Liver (tissue), 9 donors: ENCODE results near the gene ZDHHC11B. TPM values are rescaled to one million over a fixed set of nuclear protein-coding genes. Genes with fewer than 3 reads are reported as not detected.

Experiments used
- DNase-seq: peaks from one replicate; pipeline ENCODE4 v3.0.0-alpha.2; 2017; ENCODE audit warnings: low spot score
- H3K27ac ChIP-seq, 2 donors: one replicate each; pipeline ENCODE4 v1.7.0; 2013; ENCODE audit warnings: inconsistent platforms in 2 of 2, low read length in 2 of 2, control low read depth in 1 of 2, low read depth in 1 of 2, mild to moderate bottlenecking in 1 of 2
- H3K27me3 ChIP-seq, 4 donors: one replicate each; pipeline versions ENCODE4 v1.6.1 to v1.7.0; 2013; ENCODE audit warnings: low read length in 3 of 4, inconsistent platforms in 1 of 4, mild to moderate bottlenecking in 1 of 4, moderate library complexity in 1 of 4; ENCODE audit not compliant: control insufficient read depth in 4 of 4, insufficient read depth in 4 of 4
- H3K36me3 ChIP-seq, 4 donors: one replicate each; pipeline versions ENCODE4 v1.6.1 to v1.7.0; 2013; ENCODE audit warnings: low read length in 3 of 4, mild to moderate bottlenecking in 3 of 4, low read depth in 1 of 4, moderate library complexity in 1 of 4; ENCODE audit not compliant: control insufficient read depth in 4 of 4, insufficient read depth in 3 of 4
- H3K4me1 ChIP-seq, 4 donors: one replicate each; pipeline versions ENCODE4 v1.6.1 to v1.7.0; 2013; ENCODE audit warnings: low read length in 3 of 4, mild to moderate bottlenecking in 3 of 4, moderate library complexity in 1 of 4; ENCODE audit not compliant: control insufficient read depth in 4 of 4, insufficient read depth in 4 of 4
- H3K4me3 ChIP-seq, 3 donors: one replicate each; pipeline versions ENCODE4 v1.6.1 to v1.7.0; 2013; ENCODE audit warnings: low read length in 3 of 3, control low read depth in 1 of 3, low read depth in 1 of 3, mild to moderate bottlenecking in 1 of 3
- H3K9ac ChIP-seq, 2 donors: one replicate each; pipeline ENCODE4 v1.7.0; 2013; ENCODE audit warnings: low read length in 2 of 2, mild to moderate bottlenecking in 2 of 2, moderate library complexity in 2 of 2, control low read depth in 1 of 2, low read depth in 1 of 2
- H3K9me3 ChIP-seq, 4 donors: one replicate each; pipeline versions ENCODE4 v1.6.1 to v1.7.0; 2013; ENCODE audit warnings: low read length in 3 of 4; ENCODE audit not compliant: control insufficient read depth in 4 of 4
- ATF3 ChIP-seq: IDR thresholded peaks from 2 replicates; pipeline ENCODE4 v1.6.1; 2016; ENCODE audit warnings: antibody characterized with exemption
- CTCF ChIP-seq: fragments of 150-350 bp; IDR thresholded peaks from 2 replicates; pipeline ENCODE4 v1.5.1; 2017; ENCODE audit warnings: improper control_type of control experiment, low read depth, low read length; ENCODE audit not compliant: missing input control
- EGR1 ChIP-seq, 2 donors: IDR thresholded peaks; 2 replicates each; pipeline ENCODE4 v1.6.1; 2016 to 2018; ENCODE audit warnings: antibody characterized with exemption in 2 of 2, low read depth in 2 of 2
- FOXA1 ChIP-seq: IDR thresholded peaks from 2 replicates; pipeline ENCODE4 v1.6.1; 2016; ENCODE audit warnings: antibody characterized with exemption
- FOXA2 ChIP-seq: IDR thresholded peaks from 2 replicates; pipeline ENCODE4 v1.6.1; 2016; ENCODE audit warnings: antibody characterized with exemption
- GABPA ChIP-seq, 2 donors: IDR thresholded peaks in 1 of 2; conservative IDR thresholded peaks in 1 of 2; 2 replicates each; pipeline ENCODE4 v1.6.1; 2016; ENCODE audit warnings: antibody characterized with exemption in 2 of 2, mild to moderate bottlenecking in 1 of 2, moderate library complexity in 1 of 2
- HNF4A ChIP-seq, 2 donors: conservative IDR thresholded peaks; 2 replicates each; pipeline ENCODE4 v1.6.1; 2016; ENCODE audit warnings: antibody characterized with exemption in 2 of 2, mild to moderate bottlenecking in 2 of 2
- JUND ChIP-seq, 2 donors: IDR thresholded peaks; 2 replicates each; pipeline ENCODE4 v1.6.1; 2016; ENCODE audit warnings: antibody characterized with exemption in 2 of 2
- MAX ChIP-seq: IDR thresholded peaks from 2 replicates; pipeline ENCODE4 v1.6.1; 2016; ENCODE audit warnings: antibody characterized with exemption
- NR2F2 ChIP-seq: IDR thresholded peaks from 2 replicates; pipeline ENCODE4 v1.6.1; 2016; ENCODE audit warnings: antibody characterized with exemption
- RAD21 ChIP-seq, 2 donors: IDR thresholded peaks; 2 replicates each; pipeline ENCODE4 v1.6.1; 2016; ENCODE audit warnings: antibody characterized with exemption in 2 of 2, mild to moderate bottlenecking in 2 of 2
- REST ChIP-seq: IDR thresholded peaks from 2 replicates; pipeline ENCODE4 v1.6.1; 2016; ENCODE audit warnings: antibody characterized with exemption, mild to moderate bottlenecking
- RXRA ChIP-seq, 2 donors: IDR thresholded peaks; 2 replicates each; pipeline ENCODE4 v1.6.1; 2017 to 2018; ENCODE audit warnings: antibody characterized with exemption in 2 of 2, mild to moderate bottlenecking in 1 of 2
- SP1 ChIP-seq: IDR thresholded peaks from 2 replicates; pipeline ENCODE4 v1.6.1; 2018; ENCODE audit warnings: antibody characterized with exemption, mild to moderate bottlenecking
- TAF1 ChIP-seq: conservative IDR thresholded peaks from 2 replicates; pipeline ENCODE4 v1.6.1; 2016; ENCODE audit warnings: antibody characterized with exemption, mild to moderate bottlenecking
- YY1 ChIP-seq: IDR thresholded peaks from 2 replicates; pipeline ENCODE4 v1.6.1; 2016; ENCODE audit warnings: antibody characterized with exemption, mild to moderate bottlenecking
- ZBTB33 ChIP-seq: IDR thresholded peaks from 2 replicates; pipeline ENCODE4 v1.6.1; 2016; ENCODE audit warnings: antibody characterized with exemption
- WGBS: extraction: QIAGEN DNeasy Blood & Tissue Kit; methylation state at CpG from one replicate; pipeline ENCODE4 v1.1.7; 2013; 5-methylcytosine and 5-hydroxymethylcytosine counted together
- polyA plus RNA-seq, 2 donors: library from polyadenylated mRNA; stranded (reverse) in 1 of 2; unstranded in 1 of 2; fragments of 200-250 nt in 1 of 2; fragments of >200 nt in 1 of 2; fragmentation: Nextera tagmentation in 1 of 2; extraction: Ambion mirVana in 1 of 2; gene quantifications; one replicate each; pipeline versions ENCODE4 v1.2.1 to v1.2.3, GENCODE V29; 2013 to 2015
- total RNA-seq, 2 donors: library from RNA; depleted of rRNA; stranded (reverse); fragments of >200 nt; gene quantifications; one replicate each; pipeline ENCODE4 v1.2.3, GENCODE V29; 2014
- donor health status: healthy.
- donor health status: healthy.
- donor health status: healthy.
- donor health status: healthy.
- donor health status: healthy.

Gene ZDHHC11B
- total and polyA plus RNA-seq, 4 donors = 0.37 to 2.1 (median 0.62) TPM

- no peaks in the 10 kb centered on the region for H3K27me3 ChIP-seq
- H3K4me3 ChIP-seq = no peak overlapping the region
- H3K9me3 ChIP-seq = no peaks in the 10 kb centered on the region
- peak; percentile 87 to 96 for TF ChIP-seq RXRA (IDR thresholded peaks at IDR 0.05)
- TF ChIP-seq EGR1 (IDR thresholded peaks at IDR 0.05; ENCODE audit: low read depth in 2 of 2) = no peak
- peak; percentile 74 to 81 for TF ChIP-seq HNF4A (conservative IDR thresholded peaks at IDR 0.05)
- peak; percentile 78 for TF ChIP-seq SP1
- TF ChIP-seq NR2F2 = peak; percentile 75
- DNase-seq = no peak
- peak overlapping the region; percentile 68 to 70 for H3K27ac ChIP-seq
- no peak overlapping the region for H3K9ac ChIP-seq
- H3K4me1 ChIP-seq = peaks cover 33 to 54% (median 48%) of the 10 kb centered on the region in 4 donors
- H3K36me3 ChIP-seq = no peaks in the 10 kb centered on the region
- WGBS = 27% methylated on average over 27 of the region's 27 CpGs
Measured at GRCh38 chr5:673831-674629, 110.5 kb downstream of the ZDHHC11B start.

- Histone ChIP-seq H3K4me1 (peaks cover 33 to 54% (median 48%) of the 10 kb centered on the region in 4 donors), H3K9me3 (no peaks in the 10 kb centered on the region), H3K36me3 (no peaks in the 10 kb centered on the region), H3K9ac (no peak overlapping the region), H3K27ac (peak overlapping the region in 1 of 2 donors; percentile 70), H3K4me3 (peak overlapping the region in 1 of 3 donors; percentile 18), H3K27me3 (no peaks in the 10 kb centered on the region)
- no peak for TF ChIP-seq RXRA (IDR thresholded peaks at IDR 0.05)
- no peak for TF ChIP-seq HNF4A (conservative IDR thresholded peaks at IDR 0.05)
- no peak for TF ChIP-seq RAD21 (IDR thresholded peaks at IDR 0.05)
- TF ChIP-seq TAF1 = no peak
- TF ChIP-seq EGR1 (IDR thresholded peaks at IDR 0.05; ENCODE audit: low read depth in 2 of 2) = no peak
- TF ChIP-seq FOXA1 = no peak
- TF ChIP-seq ZBTB33 = no peak
- TF ChIP-seq GABPA (IDR thresholded peaks at IDR 0.05 in 1 of 2, conservative IDR thresholded peaks at IDR 0.05 in 1 of 2) = no peak
- TF ChIP-seq CTCF = no peak
- TF ChIP-seq YY1 = no peak
- TF ChIP-seq SP1 = no peak
- no peak for TF ChIP-seq MAX
- TF ChIP-seq ATF3 = no peak
- TF ChIP-seq JUND (IDR thresholded peaks at IDR 0.05) = no peak
- TF ChIP-seq NR2F2 = no peak
- TF ChIP-seq REST = no peak
- no peak for TF ChIP-seq FOXA2
- no peak for DNase-seq
- WGBS = 45% methylated on average over 19 of the region's 19 CpGs
Measured at GRCh38 chr5:673161-673830, 111.2 kb downstream of the ZDHHC11B start.
